Muscle layer of duodenum (tissue), 2 donors: Measurements from ENCODE around the gene C9orf152.

ENCODE experiments used
- H3K27ac ChIP-seq: one replicate; pipeline ENCODE4 v1.7.0; 2013; ENCODE audit warnings: mild to moderate bottlenecking, low read length
- H3K27me3 ChIP-seq: one replicate; pipeline ENCODE4 v1.7.0; 2013; ENCODE audit warnings: low read depth, mild to moderate bottlenecking, control low read depth, low read length
- H3K36me3 ChIP-seq, 2 donors: one replicate each; pipeline ENCODE4 v1.7.0; 2013; ENCODE audit warnings: low read length in 2 of 2, control low read depth in 1 of 2, mild to moderate bottlenecking in 1 of 2; ENCODE audit not compliant: insufficient read depth in 2 of 2, control insufficient read depth in 1 of 2
- H3K4me1 ChIP-seq, 2 donors: one replicate each; pipeline ENCODE4 v1.7.0; 2013; ENCODE audit warnings: low read length in 2 of 2, mild to moderate bottlenecking in 2 of 2, control low read depth in 1 of 2, moderate library complexity in 1 of 2; ENCODE audit not compliant: insufficient read depth in 2 of 2, control insufficient read depth in 1 of 2
- H3K4me3 ChIP-seq, 2 donors: one replicate each; pipeline ENCODE4 v1.7.0; 2013; ENCODE audit warnings: low read length in 2 of 2, low read depth in 1 of 2, mild to moderate bottlenecking in 1 of 2
- H3K9me3 ChIP-seq, 2 donors: one replicate each; pipeline ENCODE4 v1.7.0; 2013; ENCODE audit warnings: low read length in 2 of 2, control low read depth in 1 of 2, mild to moderate bottlenecking in 1 of 2; ENCODE audit not compliant: control insufficient read depth in 1 of 2
- donor health status: healthy.

Gene C9orf152

DNA sequence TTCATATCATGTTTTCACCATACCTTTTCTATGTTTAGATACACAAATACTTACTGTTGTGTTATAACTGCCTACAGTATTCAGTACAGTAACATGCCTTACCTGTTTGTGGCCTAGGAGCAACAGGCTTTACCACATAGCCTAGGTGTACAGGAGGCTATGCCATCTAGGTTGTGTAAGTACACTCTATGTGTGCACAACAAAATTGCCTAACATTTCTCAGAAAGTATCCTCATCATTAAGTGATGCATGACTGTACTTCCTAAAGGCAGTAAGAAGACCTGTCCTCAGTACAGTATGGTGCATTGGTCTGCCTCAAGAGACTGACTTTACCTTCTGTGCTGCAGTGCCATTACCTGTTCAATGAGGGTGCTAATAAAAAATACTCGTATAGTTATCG is 40.4 kb upstream of the C9orf152 start:
- H3K36me3 ChIP-seq = peaks cover 34 to 55% of the 10 kb centered on the region in 2 donors
- no peaks in the 10 kb centered on the region for H3K27me3 ChIP-seq
- H3K9me3 ChIP-seq = no peaks in the 10 kb centered on the region
- no peak overlapping the region for H3K4me3 ChIP-seq
- H3K4me1 ChIP-seq = peaks cover 0 to 12% of the 10 kb centered on the region in 2 donors
- no peak overlapping the region for H3K27ac ChIP-seq

GRCh38 chr9:110246214-110246613 is 38.3 kb upstream of the C9orf152 start:
- Histone ChIP-seq H3K9me3 (no peaks in the 10 kb centered on the region), H3K4me1 (no peaks in the 10 kb centered on the region), H3K36me3 (peaks cover 42 to 70% of the 10 kb centered on the region in 2 donors), H3K27me3 (no peaks in the 10 kb centered on the region), H3K27ac (no peak overlapping the region), H3K4me3 (no peak overlapping the region)

GRCh38 chr9:110244616-110245015 is 36.7 kb upstream of the C9orf152 start:
- no peak overlapping the region for H3K27ac ChIP-seq
- no peaks in the 10 kb centered on the region for H3K4me1 ChIP-seq
- no peaks in the 10 kb centered on the region for H3K9me3 ChIP-seq
- no peak overlapping the region for H3K4me3 ChIP-seq
- H3K36me3 ChIP-seq = peaks cover 37 to 61% of the 10 kb centered on the region in 2 donors
- no peaks in the 10 kb centered on the region for H3K27me3 ChIP-seq

GRCh38 chr9:110241858-110242321 is 33.9 kb upstream of the C9orf152 start:
- H3K9me3 ChIP-seq = no peaks in the 10 kb centered on the region

GRCh38 chr9:110241260-110241857 is 33.4 kb upstream of the C9orf152 start:
- Histone ChIP-seq H3K9me3 (no peaks in the 10 kb centered on the region), H3K27ac (no peak overlapping the region)

More at GRCh38 chr9:110241858-110242321, 33.9 kb upstream of the C9orf152 start:
- Histone ChIP-seq H3K4me1 (no peaks in the 10 kb centered on the region), H3K4me3 (no peak overlapping the region), H3K27ac (no peak overlapping the region), H3K36me3 (peaks cover 27 to 40% of the 10 kb centered on the region in 2 donors), H3K27me3 (no peaks in the 10 kb centered on the region)

GRCh38 chr9:110240198-110240597 is 32.2 kb upstream of the C9orf152 start:
- H3K4me3 ChIP-seq = no peak overlapping the region
- no peaks in the 10 kb centered on the region for H3K27me3 ChIP-seq
- H3K4me1 ChIP-seq = no peaks in the 10 kb centered on the region
- H3K27ac ChIP-seq = no peak overlapping the region
- no peaks in the 10 kb centered on the region for H3K9me3 ChIP-seq
- peaks cover 17 to 28% of the 10 kb centered on the region in 2 donors for H3K36me3 ChIP-seq

More at GRCh38 chr9:110241260-110241857, 33.4 kb upstream of the C9orf152 start:
- no peak overlapping the region for H3K4me3 ChIP-seq
- no peaks in the 10 kb centered on the region for H3K27me3 ChIP-seq
- H3K4me1 ChIP-seq = no peaks in the 10 kb centered on the region
- peaks cover 21 to 35% of the 10 kb centered on the region in 2 donors for H3K36me3 ChIP-seq

- Histone ChIP-seq H3K27ac (no peak overlapping the region), H3K4me3 (no peak overlapping the region), H3K27me3 (no peaks in the 10 kb centered on the region), H3K4me1 (no peaks in the 10 kb centered on the region), H3K9me3 (no peaks in the 10 kb centered on the region), H3K36me3 (no peaks in the 10 kb centered on the region)
Observed at GRCh38 chr9:110228321-110228720, 20.4 kb upstream of the C9orf152 start.

DNA sequence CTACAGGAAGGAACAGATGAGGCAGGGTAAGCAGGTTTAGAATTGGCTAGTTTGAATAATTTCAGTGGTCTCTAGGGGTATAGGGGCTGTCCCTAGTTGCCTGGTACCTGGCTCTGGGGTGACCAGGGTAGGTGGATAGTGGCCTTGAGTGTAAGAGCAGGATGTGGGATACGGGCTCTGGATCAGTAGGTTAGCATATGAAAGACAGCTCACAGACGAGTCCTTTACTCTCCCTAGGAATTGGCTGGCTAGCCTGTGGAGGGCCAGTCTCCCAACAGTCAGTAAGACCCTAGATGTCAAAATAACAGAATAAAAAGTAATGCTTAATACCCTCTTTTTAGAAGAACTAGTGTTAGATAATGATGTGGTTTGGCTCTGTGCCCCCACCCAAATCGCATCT is 16.6 kb upstream of the C9orf152 start:
- Histone ChIP-seq H3K9me3 (no peaks in the 10 kb centered on the region), H3K4me3 (no peak overlapping the region), H3K36me3 (no peaks in the 10 kb centered on the region), H3K27ac (no peak overlapping the region), H3K27me3 (no peaks in the 10 kb centered on the region), H3K4me1 (no peaks in the 10 kb centered on the region)

GRCh38 chr9:110220809-110221208 is 12.8 kb upstream of the C9orf152 start:
- no peak overlapping the region for H3K27ac ChIP-seq
- H3K27me3 ChIP-seq = no peaks in the 10 kb centered on the region
- no peaks in the 10 kb centered on the region for H3K4me1 ChIP-seq
- no peaks in the 10 kb centered on the region for H3K36me3 ChIP-seq
- no peak overlapping the region for H3K4me3 ChIP-seq
- H3K9me3 ChIP-seq = no peaks in the 10 kb centered on the region

DNA sequence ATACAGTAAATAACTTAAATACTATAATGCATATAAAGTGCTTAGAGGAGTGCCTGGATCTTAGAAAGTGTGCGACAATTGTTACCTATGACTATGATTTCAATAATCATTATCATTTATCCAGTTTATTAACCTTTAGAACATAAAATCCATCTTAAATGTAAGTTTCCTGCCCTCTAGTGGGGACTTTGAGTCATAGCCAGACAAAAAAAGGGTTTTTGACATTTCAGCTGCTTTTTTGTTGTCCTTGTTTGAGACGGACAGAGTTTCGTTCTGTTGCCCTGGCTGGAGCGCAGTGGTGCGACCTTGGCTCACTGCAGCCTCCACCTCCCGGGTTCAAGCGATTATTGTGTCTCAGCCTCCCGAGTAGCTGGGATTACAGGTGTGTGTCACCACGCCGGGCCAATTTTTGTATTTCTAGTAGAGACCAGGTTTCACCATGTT is 9.7 kb upstream of the C9orf152 start:
- Histone ChIP-seq H3K27ac (no peak overlapping the region), H3K4me1 (no peaks in the 10 kb centered on the region), H3K9me3 (no peaks in the 10 kb centered on the region), H3K36me3 (no peaks in the 10 kb centered on the region), H3K27me3 (no peaks in the 10 kb centered on the region), H3K4me3 (no peak overlapping the region)

DNA sequence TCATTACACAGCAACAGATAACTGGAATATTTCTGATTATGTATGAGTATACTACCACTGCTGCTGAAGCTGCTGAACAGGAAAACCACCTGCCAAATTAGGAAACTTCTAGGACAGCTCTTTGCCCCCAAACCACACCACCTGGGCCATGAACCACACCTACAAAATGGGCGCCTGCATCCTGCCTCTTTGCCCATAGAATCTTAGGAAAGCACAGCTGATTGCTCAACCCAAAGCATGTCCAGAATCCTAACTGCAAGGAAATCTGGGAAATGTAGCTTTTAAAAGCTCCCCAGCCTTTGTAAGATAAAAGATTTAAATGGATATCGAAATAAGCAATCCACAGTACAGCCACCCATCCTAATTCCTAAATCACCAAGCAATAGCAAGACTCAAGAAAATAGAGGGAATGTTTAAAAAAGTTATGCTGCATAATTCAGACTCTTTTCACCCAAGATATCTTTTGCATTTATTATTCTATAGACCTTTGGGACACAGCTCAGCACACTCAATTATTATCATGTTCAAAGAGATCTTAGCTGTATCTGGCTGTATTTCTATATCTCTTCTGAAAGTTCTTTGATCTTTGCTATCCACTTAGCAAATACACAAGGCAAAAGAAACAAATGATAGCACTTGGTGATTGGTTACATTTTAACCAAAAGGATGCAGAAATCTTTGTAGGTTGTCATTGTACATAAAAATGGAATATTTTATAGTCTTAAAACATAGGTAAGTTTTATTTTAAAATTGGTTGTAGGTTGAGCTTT is 6.8 kb upstream of the C9orf152 start:
- no peaks in the 10 kb centered on the region for H3K27me3 ChIP-seq
- no peak overlapping the region for H3K27ac ChIP-seq
- no peaks in the 10 kb centered on the region for H3K36me3 ChIP-seq
- H3K9me3 ChIP-seq = peaks cover 0 to 3% of the 10 kb centered on the region in 2 donors
- no peaks in the 10 kb centered on the region for H3K4me1 ChIP-seq
- no peak overlapping the region for H3K4me3 ChIP-seq
